Tibial nerve (tissue), 4 donors: ENCODE results near the gene EEIG2. TPM values are rescaled to one million over a fixed set of nuclear protein-coding genes. Genes with fewer than 3 reads are reported as not detected.
"Not testable (repeated sequence)": the region's sequence is repeated elsewhere in the genome, so short reads cannot be mapped to it uniquely, and the experiment has no call there.

Source experiments
- DNase-seq, 2 donors: peaks; one replicate each; pipeline ENCODE4 v3.0.0-alpha.2; 2019; ENCODE audit warnings: low spot score in 2 of 2
- H3K27ac ChIP-seq, 4 donors: fragments of 200-600 bp; sonication (generic) in 3 of 4; one replicate each; pipeline ENCODE4 v1.5.1; 2017 to 2019; ENCODE audit warnings: mild to moderate bottlenecking in 1 of 4
- H3K27me3 ChIP-seq, 2 donors: fragments of 200-600 bp; sonication (generic) in 1 of 2; one replicate each; pipeline versions ENCODE4 v1.5.1 to v1.6.0; 2017 to 2019
- H3K36me3 ChIP-seq, 3 donors: fragments of 200-600 bp; sonication (generic); one replicate each; pipeline ENCODE4 v1.5.1; 2018 to 2019
- H3K4me1 ChIP-seq, 4 donors: fragments of 200-600 bp; sonication (generic) in 3 of 4; one replicate each; pipeline ENCODE4 v1.5.1; 2017 to 2019
- H3K4me3 ChIP-seq, 4 donors: fragments of 200-600 bp; sonication (generic) in 3 of 4; one replicate each; pipeline ENCODE4 v1.5.1; 2017 to 2019; ENCODE audit warnings: mild to moderate bottlenecking in 1 of 4, moderate library complexity in 1 of 4
- H3K9me3 ChIP-seq, 4 donors: fragments of 200-600 bp; sonication (generic) in 3 of 4; one replicate each; pipeline ENCODE4 v1.5.1; 2017 to 2019
- EP300 ChIP-seq, 2 donors: sonication (generic); formaldehyde crosslinking; IDR thresholded peaks; one replicate each; pipeline ENCODE4 v1.6.1; 2017; ENCODE audit warnings: antibody characterized with exemption in 2 of 2, mild to moderate bottlenecking in 1 of 2
- POLR2A ChIP-seq, 2 donors: fragments of 450-650 bp; IDR thresholded peaks; one replicate each; pipeline ENCODE4 v1.6.1; 2017; ENCODE audit warnings: antibody characterized with exemption in 2 of 2, mild to moderate bottlenecking in 2 of 2, moderate library complexity in 2 of 2
- WGBS, 2 donors: methylation state at CpG; one replicate each; pipeline ENCODE4 v1.1.5; 2018; 5-methylcytosine and 5-hydroxymethylcytosine counted together
- total RNA-seq, 4 donors: library from RNA; depleted of rRNA; stranded (reverse); fragments of >200 nt; gene quantifications; one replicate each; pipeline ENCODE4 v1.1.0, GENCODE V29; 2016
- TF ChIP-seq, protein P1 (sequence below), 5 experiments: fragments of 200-600 bp in 3 of 5; fragments of 450-650 bp in 2 of 5; sonication (generic) in 3 of 5; IDR thresholded peaks; one replicate each; pipeline ENCODE4 v1.5.1; 2016 to 2019; ENCODE audit warnings: antibody characterized with exemption in 5 of 5, mild to moderate bottlenecking in 3 of 5, moderate library complexity in 2 of 5

The EEIG2 gene
- total RNA-seq: 10 to 100 TPM; 14.1 to 20.5 (median 18.1) TPM

DNA sequence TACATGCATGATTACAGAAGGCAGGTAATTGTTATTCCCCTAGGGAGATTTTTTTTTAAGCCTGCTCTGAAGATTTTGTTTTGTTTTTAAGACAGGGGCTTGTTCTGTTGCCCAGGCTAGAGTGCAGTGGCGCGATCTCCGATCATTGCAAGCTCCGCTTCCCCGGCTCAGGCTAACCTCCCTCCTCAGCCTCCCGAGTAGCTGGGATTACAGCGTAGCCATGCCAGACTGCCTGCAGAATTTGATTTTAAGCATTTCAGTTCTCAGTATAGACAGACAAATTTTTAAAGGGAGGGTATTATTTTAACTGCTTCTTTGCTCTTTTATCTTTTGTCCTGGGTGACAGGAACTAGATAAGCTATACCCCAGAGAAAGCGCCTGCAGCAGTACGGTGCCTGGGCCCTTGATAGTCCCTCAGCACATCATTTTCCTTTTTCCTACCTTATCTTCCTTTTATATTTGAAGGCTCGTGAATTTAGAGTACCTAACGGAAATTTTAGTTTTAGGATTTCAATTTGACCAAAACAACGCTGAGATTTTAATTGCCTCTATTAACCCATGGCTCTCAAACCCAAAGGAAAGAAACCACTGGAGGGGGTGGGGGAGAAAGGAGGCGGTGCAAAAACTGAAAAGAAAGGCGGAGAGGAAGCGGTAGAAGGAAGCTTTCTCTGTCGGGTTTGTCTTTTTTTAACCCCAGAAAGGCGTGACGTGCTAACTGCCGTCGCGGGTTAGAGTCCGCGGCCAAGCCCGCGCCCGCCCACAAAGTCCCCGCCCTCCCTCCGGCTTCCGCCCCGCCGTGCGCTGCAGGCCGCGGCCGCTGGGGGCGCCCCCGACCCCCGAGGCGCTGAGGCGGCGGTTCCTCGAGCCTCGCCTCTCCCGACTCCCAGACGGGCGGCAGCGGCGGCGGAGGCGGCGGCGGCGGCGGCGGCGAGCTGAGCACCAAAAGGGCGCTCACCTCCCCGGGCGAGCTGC, at the start of gene EEIG2:
Gene EEIG2, plus strand, starts transcription at position 886 of the 972 bp plus-strand sequence. CDS start 329 bp downstream, outside the sequence.
- Histone ChIP-seq H3K27me3 (no peaks in the 10 kb centered on the region), H3K27ac (peak within 1 kb of the TSS; percentile 55 to 88 (median 80)), H3K36me3 (no peaks in the 10 kb centered on the region), H3K4me1 (peaks cover 0 to 45% (median 10%) of the 10 kb centered on the region in 4 donors), H3K9me3 (no peaks in the 10 kb centered on the region), H3K4me3 (peak within 1 kb of the TSS; percentile 54 to 79 (median 68))
- WGBS, 2 donors: 13 to 25% methylated on average over 29 to 49 of the region's 59 CpGs
- peak; percentile 69 for DNase-seq
- TF ChIP-seq, protein P1, sequence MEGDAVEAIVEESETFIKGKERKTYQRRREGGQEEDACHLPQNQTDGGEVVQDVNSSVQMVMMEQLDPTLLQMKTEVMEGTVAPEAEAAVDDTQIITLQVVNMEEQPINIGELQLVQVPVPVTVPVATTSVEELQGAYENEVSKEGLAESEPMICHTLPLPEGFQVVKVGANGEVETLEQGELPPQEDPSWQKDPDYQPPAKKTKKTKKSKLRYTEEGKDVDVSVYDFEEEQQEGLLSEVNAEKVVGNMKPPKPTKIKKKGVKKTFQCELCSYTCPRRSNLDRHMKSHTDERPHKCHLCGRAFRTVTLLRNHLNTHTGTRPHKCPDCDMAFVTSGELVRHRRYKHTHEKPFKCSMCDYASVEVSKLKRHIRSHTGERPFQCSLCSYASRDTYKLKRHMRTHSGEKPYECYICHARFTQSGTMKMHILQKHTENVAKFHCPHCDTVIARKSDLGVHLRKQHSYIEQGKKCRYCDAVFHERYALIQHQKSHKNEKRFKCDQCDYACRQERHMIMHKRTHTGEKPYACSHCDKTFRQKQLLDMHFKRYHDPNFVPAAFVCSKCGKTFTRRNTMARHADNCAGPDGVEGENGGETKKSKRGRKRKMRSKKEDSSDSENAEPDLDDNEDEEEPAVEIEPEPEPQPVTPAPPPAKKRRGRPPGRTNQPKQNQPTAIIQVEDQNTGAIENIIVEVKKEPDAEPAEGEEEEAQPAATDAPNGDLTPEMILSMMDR (IDR thresholded peaks at IDR 0.05): peak; percentile 83 to 99 (median 96)
- TF ChIP-seq POLR2A (IDR thresholded peaks at IDR 0.05): peak; percentile 22 to 47
- peak in 1 of 2 donors; percentile 41 for TF ChIP-seq EP300 (IDR thresholded peaks at IDR 0.05)

DNA sequence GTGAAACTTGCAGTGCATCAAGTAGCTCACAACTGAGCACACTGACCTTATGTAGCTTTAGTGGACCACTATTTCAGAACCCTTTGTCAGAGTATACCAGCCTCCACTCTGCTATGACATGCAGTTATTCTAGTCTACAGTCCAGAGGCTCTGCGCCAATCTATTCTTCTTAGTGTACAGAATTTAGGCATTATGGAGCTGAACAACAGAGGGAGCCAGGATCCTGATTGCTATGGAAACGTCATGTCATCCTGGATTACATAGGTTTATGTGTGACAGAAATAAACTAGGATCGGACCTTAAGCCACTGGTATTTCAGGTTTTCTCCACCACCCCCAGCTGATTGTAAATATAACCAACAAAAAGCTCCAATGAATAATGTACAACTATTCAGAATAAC, 48.1 kb upstream of the EEIG2 start:
- WGBS, 2 donors: 62% methylated on average over 3 of the region's 3 CpGs
- H3K27me3 ChIP-seq: no peaks in the 10 kb centered on the region
- no peak overlapping the region for H3K27ac ChIP-seq
- no peaks in the 10 kb centered on the region for H3K9me3 ChIP-seq
- H3K4me3 ChIP-seq: no peak overlapping the region
- H3K4me1 ChIP-seq: no peaks in the 10 kb centered on the region
- no peak for TF ChIP-seq POLR2A (IDR thresholded peaks at IDR 0.05)
- TF ChIP-seq, protein P1 (IDR thresholded peaks at IDR 0.05): no peak
- no peak for TF ChIP-seq EP300 (IDR thresholded peaks at IDR 0.05)
- H3K36me3 ChIP-seq: no peaks in the 10 kb centered on the region
- DNase-seq: no peak

DNA sequence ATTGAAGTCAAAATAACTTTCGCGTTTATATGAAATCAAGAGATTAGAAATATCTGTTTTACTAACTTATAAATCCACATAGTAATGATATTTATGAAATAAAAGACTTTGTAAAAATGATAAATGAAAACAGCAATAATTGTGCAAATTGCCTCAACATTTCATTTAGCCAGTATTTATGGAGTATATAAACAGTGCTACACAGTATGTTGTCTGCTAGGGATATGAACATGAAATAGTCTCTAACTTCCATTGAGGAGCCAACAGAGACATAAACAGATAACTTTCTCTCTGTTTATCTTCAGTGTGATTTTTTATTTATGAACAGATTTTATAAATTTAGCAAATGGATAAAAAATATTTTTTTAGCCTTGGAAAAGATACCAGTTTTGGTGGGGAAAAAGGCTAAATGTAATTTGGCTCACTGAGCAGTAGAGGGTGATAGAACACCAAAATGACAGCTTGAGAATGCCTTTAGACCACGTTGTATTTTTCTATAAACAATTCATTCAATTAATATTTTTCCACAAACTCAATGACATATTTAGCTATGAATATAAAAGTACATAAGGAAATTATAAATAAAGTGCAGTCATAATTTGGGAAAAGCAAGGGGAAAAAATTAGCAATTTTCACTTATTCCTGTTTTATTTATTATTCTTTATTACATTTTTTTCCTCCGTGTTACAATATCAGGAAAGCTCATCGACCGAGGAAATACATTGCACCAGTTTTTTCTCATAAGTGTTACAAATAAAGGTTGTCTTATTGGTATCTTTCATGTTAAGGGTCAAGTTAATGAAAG, 47.5 kb upstream of the EEIG2 start:
- TF ChIP-seq EP300 (IDR thresholded peaks at IDR 0.05): no peak
- TF ChIP-seq, protein P1 (IDR thresholded peaks at IDR 0.05): peak; percentile 73 to 84 (median 80)
- DNase-seq: peak in 1 of 2 donors; percentile 27
- WGBS, 2 donors: 55 to 56% methylated on average over 6 of the region's 6 CpGs
- no peaks in the 10 kb centered on the region for H3K27me3 ChIP-seq
- no peak overlapping the region for H3K4me3 ChIP-seq
- H3K36me3 ChIP-seq: no peaks in the 10 kb centered on the region
- no peaks in the 10 kb centered on the region for H3K4me1 ChIP-seq
- no peaks in the 10 kb centered on the region for H3K9me3 ChIP-seq
- H3K27ac ChIP-seq: no peak overlapping the region

DNA sequence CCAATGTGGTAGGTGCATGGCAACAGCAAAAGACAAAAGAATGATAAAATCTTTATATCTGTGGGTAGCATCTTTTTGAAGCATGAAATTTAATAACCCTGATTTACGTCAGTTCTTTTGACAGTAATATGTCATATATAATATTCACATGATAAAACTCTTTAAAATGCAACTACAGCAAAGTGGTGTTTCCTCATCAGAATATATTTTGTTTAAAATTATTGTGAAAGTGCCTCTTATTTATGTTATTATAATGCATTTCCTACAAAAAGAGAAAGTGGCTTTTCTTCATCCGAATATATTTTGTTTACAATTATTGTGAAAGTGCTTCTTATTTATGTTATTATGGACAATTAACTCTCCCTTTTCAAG, 46.9 kb upstream of the EEIG2 start:
- Histone ChIP-seq H3K27ac (no peak overlapping the region), H3K27me3 (no peaks in the 10 kb centered on the region), H3K9me3 (no peaks in the 10 kb centered on the region), H3K4me3 (no peak overlapping the region), H3K36me3 (no peaks in the 10 kb centered on the region), H3K4me1 (no peaks in the 10 kb centered on the region)
- DNase-seq: no peak
- TF ChIP-seq, protein P1 (IDR thresholded peaks at IDR 0.05): no peak
- 65 to 72% methylated on average over 2 of the region's 2 CpGs for WGBS, 2 donors

DNA sequence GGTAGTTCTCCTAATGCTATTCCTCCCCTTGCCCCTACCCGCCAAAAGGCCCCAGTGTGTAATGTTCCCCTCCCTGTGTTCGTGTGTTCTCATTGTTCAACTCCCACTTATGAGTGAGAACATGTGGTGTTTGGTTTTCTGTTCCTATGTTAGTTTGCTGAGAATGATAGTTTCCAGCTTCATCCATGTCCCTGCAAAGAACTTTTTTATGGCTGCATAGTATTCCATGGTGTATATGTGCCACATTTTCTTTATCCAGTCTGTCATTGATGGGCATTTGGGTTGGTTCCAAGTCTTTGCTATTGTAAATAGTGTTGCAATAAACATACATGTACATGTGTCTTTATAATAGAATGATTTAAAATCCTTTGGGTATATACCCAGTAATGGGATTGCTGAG, 46.0 kb upstream of the EEIG2 start:
- not testable (repeated sequence) for H3K4me1 ChIP-seq, H3K36me3 ChIP-seq, H3K9me3 ChIP-seq, H3K27me3 ChIP-seq, H3K27ac ChIP-seq, DNase-seq, H3K4me3 ChIP-seq
- 92 to 95% methylated on average over 2 of the region's 2 CpGs for WGBS, 2 donors

DNA sequence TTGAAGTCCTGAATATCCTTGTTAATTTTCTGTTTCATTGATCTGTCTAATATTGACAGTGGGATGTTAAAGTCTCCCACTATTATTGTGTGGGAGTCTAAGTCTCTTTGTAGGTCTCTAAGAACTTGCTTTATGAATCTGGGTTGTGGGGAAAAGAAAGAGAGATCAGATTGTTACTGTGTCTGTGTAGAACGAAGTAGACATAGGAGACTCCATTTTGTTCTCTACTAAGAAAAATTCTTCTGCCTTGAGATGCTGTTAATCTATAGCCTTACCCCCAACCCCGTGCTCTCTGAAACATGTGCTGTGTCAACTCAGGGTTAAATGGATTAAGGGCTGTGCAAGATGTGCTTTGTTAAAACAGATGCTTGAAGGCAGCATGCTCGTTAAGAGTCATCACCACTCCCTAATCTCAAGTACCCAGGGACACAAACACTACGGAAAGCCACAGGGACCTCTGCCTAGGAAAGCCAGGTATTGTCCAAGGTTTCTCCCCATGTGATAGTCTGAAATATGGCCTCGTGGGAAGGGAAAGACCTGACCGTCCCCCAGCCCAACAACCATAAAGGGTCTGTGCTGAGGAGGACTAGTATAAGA, 42.5 kb upstream of the EEIG2 start:
- H3K27ac ChIP-seq, H3K27me3 ChIP-seq, DNase-seq, H3K4me3 ChIP-seq, H3K36me3 ChIP-seq, H3K4me1 ChIP-seq, H3K9me3 ChIP-seq: not testable (repeated sequence)
- 57 to 68% methylated on average over 6 of the region's 6 CpGs for WGBS, 2 donors
